Measurements from ENCODE around the gene LRRFIP1. TPM values are rescaled to one million over a fixed set of nuclear protein-coding genes. Genes with fewer than 3 reads are reported as not detected.
A peak's percentile ranks its signal among the peaks of the same experiment; 100 is the strongest.

LRRFIP1 gene
- total and polyA plus RNA-seq, 2 donors (not counting 3 experiments of a cell fraction or from before 2014, with no cell fraction given): 39.2 to 179 TPM

DNA sequence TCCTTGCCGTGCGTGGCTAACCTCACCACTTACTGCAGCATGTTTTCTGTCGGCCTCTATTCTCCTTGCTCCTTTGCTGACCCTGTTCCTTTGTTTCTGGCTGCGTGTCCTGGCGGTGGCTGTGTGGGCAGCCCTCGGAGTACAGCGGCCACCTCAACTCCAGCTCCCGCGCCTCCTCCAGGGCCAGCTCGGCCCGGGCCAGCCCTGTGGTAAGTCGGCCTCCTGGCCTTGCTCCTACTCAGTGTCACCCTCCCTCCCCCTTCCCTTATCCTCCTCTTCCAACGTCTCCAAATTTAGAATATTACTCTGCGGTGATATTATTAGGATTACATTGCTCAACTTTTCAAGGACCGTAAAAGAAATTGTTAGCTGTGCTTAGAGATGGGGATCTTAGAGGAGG is 111.7 kb downstream of the LRRFIP1 start:
- H3K4me3 ChIP-seq (replicated peaks in 1 of 3; ENCODE audit: insufficient read depth in 1 of 3, low read depth in 1 of 3, low read length in 3 of 3): no peak overlapping the region
- BruUV-seq (replicated peaks): no TSS peak
- intact Hi-C loops (cut with micrococcal nuclease): no loop called here
- ChIA-PET CTCF (interaction anchor here (1.3 kb wide), 1 partner anchor 158 kb away, joined by 4 read pairs; no protein-coding TSS in a partner anchor), POLR2A (no interaction called here)
- FAIRE-seq (no peak), DNase-seq (ENCODE audit: low read depth, low spot score) (peak; percentile 31)
- peaks cover 65% of the 10 kb centered on the region for H3K79me2 ChIP-seq (ENCODE audit: control insufficient read depth, insufficient read depth, low read length)
- H3K4me1 ChIP-seq (ENCODE audit: control insufficient read depth, extremely low read depth, insufficient read depth, low read length): peaks cover 27% of the 10 kb centered on the region
- H3K4me2 ChIP-seq (ENCODE audit: insufficient read depth, low read length): no peak overlapping the region
- H3K9ac ChIP-seq (replicated peaks; ENCODE audit: extremely low read depth, insufficient read depth, low read length): no peak overlapping the region
- no peak overlapping the region for H2AFZ ChIP-seq (ENCODE audit: low read depth, low read length)
- H3K27ac ChIP-seq (ENCODE audit: insufficient read depth, low read depth, low read length): no peak overlapping the region
- no peak for TF ChIP-seq JUN (IDR thresholded peaks at IDR 0.05; ENCODE audit: borderline replicate concordance, insufficient read depth, insufficient read length, low read depth)
- no peaks in the 10 kb centered on the region for H3K36me3 ChIP-seq (ENCODE audit: control insufficient read depth in 2 of 2, extremely low read depth in 1 of 2, insufficient read depth in 2 of 2, low read length in 2 of 2)
- no peaks in the 10 kb centered on the region for H3K27me3 ChIP-seq (ENCODE audit: control insufficient read depth in 2 of 2, insufficient read depth in 2 of 2, low read length in 2 of 2)
- dilution Hi-C loops (cut with MboI; ENCODE audit: extremely low pct_ligation_motif_present, low sequenced_read_pairs): no loop called here
- no peaks in the 10 kb centered on the region for H3K9me1 ChIP-seq (replicated peaks; ENCODE audit: control insufficient read depth, extremely low read depth, insufficient read depth, low read length)
- no peaks in the 10 kb centered on the region for H4K20me1 ChIP-seq (replicated peaks; ENCODE audit: control insufficient read depth, extremely low read depth, insufficient read depth, low read length)
- H3K9me3 ChIP-seq (replicated peaks; ENCODE audit: control insufficient read depth, insufficient read depth, low read length): no peaks in the 10 kb centered on the region

- POLR2A ChIA-PET: no interaction called here
- H2AFZ ChIP-seq (ENCODE audit: low read depth, low read length): no peak overlapping the region
- TF ChIP-seq POLR2AphosphoS5 (IDR thresholded peaks at IDR 0.05; ENCODE audit: insufficient read depth, low read depth, low read length) (no peak), JUN (IDR thresholded peaks at IDR 0.05; ENCODE audit: borderline replicate concordance, insufficient read depth, insufficient read length, low read depth) (no peak), GATA2 (IDR thresholded peaks at IDR 0.05; ENCODE audit: insufficient read depth, insufficient read length, low read depth, low read length) (no peak), EZH2 (IDR thresholded peaks at IDR 0.05; ENCODE audit: borderline replicate concordance, low read depth, low read length, severe bottlenecking) (no peak), MAX (IDR thresholded peaks at IDR 0.05; ENCODE audit: insufficient read depth, insufficient read length) (no peak), POLR2A (IDR thresholded peaks at IDR 0.05; ENCODE audit: low read depth, low read length) (no peak), MYC (IDR thresholded peaks at IDR 0.05; ENCODE audit: low read depth, low read length) (no peak), CTCF (IDR thresholded peaks at IDR 0.05; ENCODE audit: extremely low read depth in 1 of 2, insufficient read depth in 1 of 2, low read depth in 1 of 2, low read length in 2 of 2) (no peak), FOS (IDR thresholded peaks at IDR 0.05; ENCODE audit: borderline replicate concordance, insufficient read depth, low read length) (no peak)
- CTCF ChIA-PET: interaction anchor here (1.9 to 6.6 kb wide), 5 partner anchors 9 to 70 kb away, joined by 5 to 207 read pairs (median 38); no protein-coding TSS in a partner anchor
- H3K9me1 ChIP-seq (replicated peaks; ENCODE audit: control insufficient read depth, extremely low read depth, insufficient read depth, low read length): no peaks in the 10 kb centered on the region
- H3K79me2 ChIP-seq (ENCODE audit: control insufficient read depth, insufficient read depth, low read length): peaks cover 62% of the 10 kb centered on the region
- no peak for FAIRE-seq
- H4K20me1 ChIP-seq (replicated peaks; ENCODE audit: control insufficient read depth, extremely low read depth, insufficient read depth, low read length): no peaks in the 10 kb centered on the region
- no TSS peak for BruUV-seq (replicated peaks)
- no peak overlapping the region for H3K4me2 ChIP-seq (ENCODE audit: insufficient read depth, low read length)
- dilution Hi-C loops (cut with MboI; ENCODE audit: extremely low pct_ligation_motif_present, low sequenced_read_pairs): no loop called here
- intact Hi-C loops (cut with micrococcal nuclease): no loop called here
- H3K9ac ChIP-seq (replicated peaks; ENCODE audit: extremely low read depth, insufficient read depth, low read length): no peak overlapping the region
- no peak for DNase-seq (ENCODE audit: low read depth, low spot score)
- H3K4me1 ChIP-seq (ENCODE audit: control insufficient read depth, extremely low read depth, insufficient read depth, low read length): peaks cover 21% of the 10 kb centered on the region
- peaks cover 0 to under 1% of the 10 kb centered on the region in 2 experiments for H3K36me3 ChIP-seq (ENCODE audit: control insufficient read depth in 2 of 2, extremely low read depth in 1 of 2, insufficient read depth in 2 of 2, low read length in 2 of 2)
- H3K27me3 ChIP-seq (ENCODE audit: control insufficient read depth in 2 of 2, insufficient read depth in 2 of 2, low read length in 2 of 2): no peaks in the 10 kb centered on the region
- no peak overlapping the region for H3K27ac ChIP-seq (ENCODE audit: insufficient read depth, low read depth, low read length)
- H3K4me3 ChIP-seq (replicated peaks in 1 of 3; ENCODE audit: insufficient read depth in 1 of 3, low read depth in 1 of 3, low read length in 3 of 3): no peak overlapping the region
- H3K9me3 ChIP-seq (replicated peaks; ENCODE audit: control insufficient read depth, insufficient read depth, low read length): no peaks in the 10 kb centered on the region
Observed at GRCh38 chr2:237742191-237742590, 114.8 kb downstream of the LRRFIP1 start.

All from endothelial cell of umbilical vein (primary cell).